Colonic mucosa (tissue), 4 donors: Measurements from ENCODE around the gene CEP128. TPM values are rescaled to one million over a fixed set of nuclear protein-coding genes. Genes with fewer than 3 reads are reported as not detected.
"Not testable (repeated sequence)": the region's sequence is repeated elsewhere in the genome, so short reads cannot be mapped to it uniquely, and the experiment has no call there.

Source experiments
- DNase-seq: peaks from one replicate; pipeline ENCODE4 v3.0.0-alpha.2; 2020
- H3K27ac ChIP-seq: fragments of 200-600 bp; one replicate; pipeline ENCODE4 v1.8.0; 2021
- H3K27me3 ChIP-seq: fragments of 200-600 bp; one replicate; pipeline ENCODE4 v1.8.0; 2021
- H3K36me3 ChIP-seq: fragments of 200-600 bp; one replicate; pipeline ENCODE4 v1.8.0; 2021
- H3K4me1 ChIP-seq: fragments of 200-600 bp; one replicate; pipeline ENCODE4 v1.8.0; 2021; ENCODE audit warnings: mild to moderate bottlenecking
- H3K4me3 ChIP-seq: fragments of 200-600 bp; one replicate; pipeline ENCODE4 v1.8.0; 2021
- H3K9ac ChIP-seq, 2 donors: one replicate each; pipeline ENCODE4 v1.7.0; 2013; ENCODE audit warnings: control low read depth in 2 of 2, low read depth in 2 of 2, low read length in 2 of 2
- H3K9me3 ChIP-seq: fragments of 200-600 bp; one replicate; pipeline ENCODE4 v1.8.0; 2021
- CTCF ChIP-seq: fragments of 200-600 bp; IDR thresholded peaks from one replicate; pipeline ENCODE4 v1.8.0; 2022; ENCODE audit warnings: antibody characterized with exemption, mild to moderate bottlenecking
- intact Hi-C: fragments of 100-400 bp; cut with DNase I; formaldehyde crosslinking; loops from one replicate; pipeline ENCODE4 v1.14.1; 2022
- total RNA-seq, 2 donors: library from RNA; stranded (reverse); fragmentation: NEBNext Ultra II Directional in 1 of 2; extraction: Animal tissue kit (Norgen Biotek cat#: 25700) in 1 of 2; gene quantifications; one replicate each; pipeline ENCODE4 v1.2.1, GENCODE V29; 2021
- donor health status: healthy.
- donor health status: DM: no; HTN: no; CAD: no.
- donor health status: DM: no; HTN: no; CAD: no.

The CEP128 gene
- total RNA-seq, 2 donors from 2014 or later = 4.4 to 11.6 TPM

GRCh38 chr14:80923368-80923767 is 18.2 kb downstream of the CEP128 start:
- intact Hi-C loops = no loop called here

GRCh38 chr14:80919622-80920021 is 21.9 kb downstream of the CEP128 start:
- TF ChIP-seq CTCF = no peak
- Histone ChIP-seq H3K9ac (no peak overlapping the region), H3K4me1 (no peaks in the 10 kb centered on the region), H3K27me3 (no peaks in the 10 kb centered on the region), H3K27ac (no peak overlapping the region), H3K9me3 (no peaks in the 10 kb centered on the region), H3K36me3 (no peaks in the 10 kb centered on the region), H3K4me3 (no peak overlapping the region)
- no peak for DNase-seq
- intact Hi-C loops = no loop called here

More at GRCh38 chr14:80923368-80923767, 18.2 kb downstream of the CEP128 start:
- no peak for TF ChIP-seq CTCF
- no peak for DNase-seq
- Histone ChIP-seq H3K4me1 (no peaks in the 10 kb centered on the region), H3K4me3 (no peak overlapping the region), H3K36me3 (no peaks in the 10 kb centered on the region), H3K9ac (no peak overlapping the region), H3K9me3 (no peaks in the 10 kb centered on the region), H3K27ac (no peak overlapping the region), H3K27me3 (no peaks in the 10 kb centered on the region)

GRCh38 chr14:80912013-80912412 is 29.5 kb downstream of the CEP128 start:
- H3K36me3 ChIP-seq, H3K4me1 ChIP-seq, DNase-seq, H3K9me3 ChIP-seq, intact Hi-C loops, H3K9ac ChIP-seq, H3K27ac ChIP-seq, H3K4me3 ChIP-seq, H3K27me3 ChIP-seq: not testable (repeated sequence)

GRCh38 chr14:80906946-80907345 is 34.6 kb downstream of the CEP128 start:
- no peak overlapping the region for H3K27ac ChIP-seq

GRCh38 chr14:80906336-80906735 is 35.2 kb downstream of the CEP128 start:
- no peaks in the 10 kb centered on the region for H3K27me3 ChIP-seq
- TF ChIP-seq CTCF = no peak

More at GRCh38 chr14:80906946-80907345, 34.6 kb downstream of the CEP128 start:
- intact Hi-C loops = no loop called here
- Histone ChIP-seq H3K4me1 (no peaks in the 10 kb centered on the region), H3K27me3 (no peaks in the 10 kb centered on the region), H3K4me3 (no peak overlapping the region), H3K36me3 (no peaks in the 10 kb centered on the region), H3K9ac (no peak overlapping the region), H3K9me3 (no peaks in the 10 kb centered on the region)
- no peak for TF ChIP-seq CTCF
- DNase-seq = no peak

GRCh38 chr14:80902608-80903007 is 38.9 kb downstream of the CEP128 start:
- Histone ChIP-seq H3K9me3 (no peaks in the 10 kb centered on the region), H3K4me1 (no peaks in the 10 kb centered on the region), H3K9ac (no peak overlapping the region), H3K4me3 (no peak overlapping the region), H3K36me3 (no peaks in the 10 kb centered on the region), H3K27ac (no peak overlapping the region), H3K27me3 (no peaks in the 10 kb centered on the region)
- no peak for TF ChIP-seq CTCF
- intact Hi-C loops = no loop called here
- no peak for DNase-seq

More at GRCh38 chr14:80906336-80906735, 35.2 kb downstream of the CEP128 start:
- DNase-seq = no peak
- intact Hi-C loops = no loop called here
- Histone ChIP-seq H3K9me3 (no peaks in the 10 kb centered on the region), H3K4me3 (no peak overlapping the region), H3K9ac (no peak overlapping the region), H3K36me3 (no peaks in the 10 kb centered on the region), H3K27ac (no peak overlapping the region), H3K4me1 (no peaks in the 10 kb centered on the region)
